ENCODE results near the gene ANKMY1. TPM values are rescaled to one million over a fixed set of nuclear protein-coding genes. Genes with fewer than 3 reads are reported as not detected.

ANKMY1 gene
- total RNA-seq, 4 donors from 2014 or later, result 7.0 to 12.0 (median 8.9) TPM

- Histone ChIP-seq H3K36me3 (peaks cover 0 to 36% of the 10 kb centered on the region in 2 donors), H3K4me3 (no peak overlapping the region), H3K27me3 (peaks cover 3% of the 10 kb centered on the region), H3K27ac (no peak overlapping the region), H3K9me3 (peaks cover 0 to 14% (median 0%) of the 10 kb centered on the region in 3 donors), H3K4me1 (no peaks in the 10 kb centered on the region)
- no peak for TF ChIP-seq CTCF (IDR thresholded peaks at IDR 0.05)
- TF ChIP-seq EP300 (IDR thresholded peaks at IDR 0.05), result no peak
- TF ChIP-seq POLR2AphosphoS5 (IDR thresholded peaks at IDR 0.05), result no peak
- no peak for TF ChIP-seq POLR2A (IDR thresholded peaks at IDR 0.05)
- 73% methylated on average over 4 of the region's 20 CpGs; no CpG with 5 or more reads in 1 of the 2 donors for WGBS, 2 donors (ENCODE audit: low coverage in 1 of 2)
- ATAC-seq, result no peak
Measured at GRCh38 chr2:240468303-240469238, 89.2 kb downstream of the ANKMY1 start.

GRCh38 chr2:240467659-240468302 is 90.0 kb downstream of the ANKMY1 start:
- no peak for ATAC-seq

GRCh38 chr2:240467149-240467642 is 90.6 kb downstream of the ANKMY1 start:
- Histone ChIP-seq H3K27me3 (peaks cover 3% of the 10 kb centered on the region), H3K9me3 (peaks cover 0 to 3% (median 0%) of the 10 kb centered on the region in 3 donors), H3K4me3 (no peak overlapping the region), H3K36me3 (peaks cover 0 to 50% of the 10 kb centered on the region in 2 donors), H3K4me1 (no peaks in the 10 kb centered on the region), H3K27ac (no peak overlapping the region)
- TF ChIP-seq EP300 (IDR thresholded peaks at IDR 0.05), result no peak
- no peak for TF ChIP-seq POLR2AphosphoS5 (IDR thresholded peaks at IDR 0.05)
- TF ChIP-seq CTCF (IDR thresholded peaks at IDR 0.05), result no peak
- TF ChIP-seq POLR2A (IDR thresholded peaks at IDR 0.05), result no peak
- no CpG with 5 or more reads among the region's 12 CpGs for WGBS, 2 donors (ENCODE audit: low coverage in 1 of 2)
- no peak for ATAC-seq

More at GRCh38 chr2:240467659-240468302, 90.0 kb downstream of the ANKMY1 start:
- H3K9me3 ChIP-seq, result peaks cover 0 to 9% (median 0%) of the 10 kb centered on the region in 3 donors
- no peak overlapping the region for H3K27ac ChIP-seq
- peaks cover 0 to 44% of the 10 kb centered on the region in 2 donors for H3K36me3 ChIP-seq
- WGBS, 2 donors (ENCODE audit: low coverage in 1 of 2), result 66% methylated on average over 4 of the region's 22 CpGs; no CpG with 5 or more reads in 1 of the 2 donors
- peaks cover 3% of the 10 kb centered on the region for H3K27me3 ChIP-seq
- no peak overlapping the region for H3K4me3 ChIP-seq
- TF ChIP-seq POLR2AphosphoS5 (IDR thresholded peaks at IDR 0.05) (peak; percentile 3), CTCF (IDR thresholded peaks at IDR 0.05) (no peak), POLR2A (IDR thresholded peaks at IDR 0.05) (no peak)
- H3K4me1 ChIP-seq, result no peaks in the 10 kb centered on the region

- H3K27ac ChIP-seq, result no peak overlapping the region
- peaks cover 0 to 54% of the 10 kb centered on the region in 2 donors for H3K36me3 ChIP-seq
- H3K4me3 ChIP-seq, result no peak overlapping the region
- H3K4me1 ChIP-seq, result no peaks in the 10 kb centered on the region
- no peak for ATAC-seq
- H3K9me3 ChIP-seq, result no peaks in the 10 kb centered on the region
- H3K27me3 ChIP-seq, result peaks cover 3% of the 10 kb centered on the region
- TF ChIP-seq CTCF (IDR thresholded peaks at IDR 0.05) (no peak), POLR2AphosphoS5 (IDR thresholded peaks at IDR 0.05) (no peak), EP300 (IDR thresholded peaks at IDR 0.05) (no peak), POLR2A (IDR thresholded peaks at IDR 0.05) (no peak)
- no CpG with 5 or more reads among the region's 19 CpGs for WGBS, 2 donors (ENCODE audit: low coverage in 1 of 2)
Measured at GRCh38 chr2:240466579-240467148, 91.1 kb downstream of the ANKMY1 start.
